Endothelial cell of umbilical vein (primary cell): ENCODE results near the gene FAM3C. TPM values are rescaled to one million over a fixed set of nuclear protein-coding genes. Genes with fewer than 3 reads are reported as not detected.

Source experiments
- BruUV-seq: library from RNA; stranded (reverse); fragments of 400-500 nt; replicated peaks from 2 replicates; lab custom pipeline; 2021; lab: Mats Ljungman, UMichigan
- CTCF ChIA-PET: fragments of 300-600, 350-600 bp; sonication (Branson Sonifier 250); formaldehyde crosslinking; loops from one replicate; lab custom pipeline; 2021; ENCODE audit warnings: antibody characterized with exemption, inconsistent platforms; lab: Charles Lee
- POLR2A ChIA-PET: fragments of 300-600, 350-600 bp; sonication (Branson Sonifier 250); formaldehyde crosslinking; loops from one replicate; lab custom pipeline; 2021; ENCODE audit warnings: antibody characterized with exemption, inconsistent platforms; lab: Charles Lee
- DNase-seq: peaks from one replicate; pipeline ENCODE4 v3.0.0-alpha.2; 2011; ENCODE audit warnings: low read depth, low spot score
- FAIRE-seq: peaks from 2 replicates; lab custom pipeline; 2011; peaks lifted over from hg19 to GRCh38; lab: Jason Lieb, UNC
- H2AFZ ChIP-seq: 2 replicates; pipeline ENCODE4 v1.6.0; 2012; ENCODE audit warnings: low read depth, low read length, control low read depth, inconsistent platforms
- H3K27ac ChIP-seq: 2 replicates; pipeline ENCODE4 v1.5.1; 2011; ENCODE audit warnings: low read depth, mild to moderate bottlenecking, control low read depth, low read length, moderate library complexity; ENCODE audit not compliant: insufficient read depth
- H3K27me3 ChIP-seq, 2 experiments: 2 replicates each; pipeline versions ENCODE4 v1.6.0 to v1.6.1; 2011; ENCODE audit warnings: low read length in 2 of 2, mixed read lengths in 1 of 2; ENCODE audit not compliant: control insufficient read depth in 2 of 2, insufficient read depth in 2 of 2
- H3K36me3 ChIP-seq, 2 experiments: 2 replicates in 1 of 2; 3 replicates in 1 of 2; pipeline ENCODE4 v1.5.1; 2011; ENCODE audit warnings: low read length in 2 of 2, mild to moderate bottlenecking in 1 of 2, moderate library complexity in 1 of 2; ENCODE audit not compliant: control insufficient read depth in 2 of 2, insufficient read depth in 2 of 2; ENCODE audit errors: extremely low read depth in 1 of 2
- H3K4me1 ChIP-seq: 3 replicates; pipeline ENCODE4 v1.5.1; 2011; ENCODE audit warnings: mild to moderate bottlenecking, low read length; ENCODE audit not compliant: control insufficient read depth, insufficient read depth; ENCODE audit errors: extremely low read depth
- H3K4me2 ChIP-seq: 2 replicates; pipeline ENCODE4 v1.6.1; 2011; ENCODE audit warnings: low read length, control low read depth, mixed read lengths; ENCODE audit not compliant: insufficient read depth
- H3K4me3 ChIP-seq, 3 experiments: fragments of 200-600 bp in 1 of 3; sonication (generic), shearing (Covaris generic) in 1 of 3; replicated peaks in 1 of 3; 2 replicates each; pipeline ENCODE4 v1.5.1; 2011 to 2016; ENCODE audit warnings: control low read depth in 3 of 3, low read length in 3 of 3, mild to moderate bottlenecking in 2 of 3, inconsistent platforms in 1 of 3, low read depth in 1 of 3, moderate library complexity in 1 of 3; ENCODE audit not compliant: insufficient read depth in 1 of 3
- H3K79me2 ChIP-seq: 2 replicates; pipeline ENCODE4 v1.6.0; 2012; ENCODE audit warnings: low read length, inconsistent platforms; ENCODE audit not compliant: control insufficient read depth, insufficient read depth
- H3K9ac ChIP-seq: replicated peaks from 2 replicates; pipeline ENCODE3; 2011; ENCODE audit warnings: low read length, control low read depth; ENCODE audit not compliant: insufficient read depth; ENCODE audit errors: extremely low read depth
- H3K9me1 ChIP-seq: replicated peaks from 3 replicates; pipeline ENCODE4 v1.6.0; 2011; ENCODE audit warnings: mild to moderate bottlenecking, low read length; ENCODE audit not compliant: control insufficient read depth, insufficient read depth; ENCODE audit errors: extremely low read depth
- H3K9me3 ChIP-seq: replicated peaks from 2 replicates; pipeline ENCODE4 v1.5.1; 2012; ENCODE audit warnings: low read length, inconsistent platforms; ENCODE audit not compliant: control insufficient read depth, insufficient read depth
- H4K20me1 ChIP-seq: replicated peaks from 2 replicates; pipeline ENCODE3; 2011; ENCODE audit warnings: mild to moderate bottlenecking, low read length; ENCODE audit not compliant: control insufficient read depth, insufficient read depth; ENCODE audit errors: extremely low read depth
- EZH2 ChIP-seq: IDR thresholded peaks from 2 replicates; pipeline ENCODE4 v1.6.1; 2012; ENCODE audit warnings: borderline replicate concordance, low read depth, mild to moderate bottlenecking, moderate library complexity, low read length, inconsistent platforms; ENCODE audit not compliant: severe bottlenecking
- FOS ChIP-seq: IDR thresholded peaks from 2 replicates; pipeline ENCODE4 v1.6.1; 2011; ENCODE audit warnings: mild to moderate bottlenecking, low read length, moderate library complexity, borderline replicate concordance; ENCODE audit not compliant: insufficient read depth
- GATA2 ChIP-seq: IDR thresholded peaks from 2 replicates; pipeline ENCODE4 v1.7.0; 2011; ENCODE audit warnings: low read depth, mild to moderate bottlenecking, moderate library complexity, mixed read lengths, low read length; ENCODE audit not compliant: insufficient read length, insufficient read depth
- JUN ChIP-seq: IDR thresholded peaks from 2 replicates; pipeline ENCODE4 v1.6.1; 2011; ENCODE audit warnings: borderline replicate concordance, low read depth; ENCODE audit not compliant: insufficient read length, insufficient read depth
- MAX ChIP-seq: IDR thresholded peaks from 2 replicates; pipeline ENCODE4 v1.6.1; 2011; ENCODE audit not compliant: insufficient read depth, insufficient read length
- MYC ChIP-seq: IDR thresholded peaks from one replicate; pipeline ENCODE4 v1.6.1; 2011; ENCODE audit warnings: mild to moderate bottlenecking, low read depth, low read length
- POLR2A ChIP-seq: IDR thresholded peaks from 2 replicates; pipeline ENCODE4 v1.6.1; 2012; ENCODE audit warnings: low read depth, mild to moderate bottlenecking, control low read depth, low read length
- POLR2AphosphoS5 ChIP-seq: IDR thresholded peaks from 2 replicates; pipeline ENCODE4 v1.6.1; 2012; ENCODE audit warnings: low read depth, mild to moderate bottlenecking, control low read depth, low read length, moderate library complexity; ENCODE audit not compliant: insufficient read depth
- dilution Hi-C: fragments of 300-500 bp; cut with MboI; formaldehyde crosslinking; loops from one replicate; pipeline ENCODE4 v1.15.0; 2019; ENCODE audit warnings: low sequenced_read_pairs; ENCODE audit not compliant: extremely low pct_ligation_motif_present
- intact Hi-C: fragments of 100-400 bp; cut with micrococcal nuclease; formaldehyde crosslinking; loops from one replicate; pipeline ENCODE4 v1.10.0; 2022
- polyA plus RNA-seq, 4 experiments: library from polyadenylated mRNA; depleted of rRNA in 3 of 4; stranded (reverse) in 3 of 4; unstranded in 1 of 4; fragments of >200 nt; gene quantifications; 2 replicates each; pipeline versions ENCODE4 v1.2.1 to v1.2.3, GENCODE V29; 2011 to 2012; ENCODE audit warnings: missing spikeins in 1 of 4
- total RNA-seq: library from RNA; stranded (reverse); gene quantifications from 2 replicates; pipeline ENCODE4 v1.2.3, GENCODE V29; 2021
- TF ChIP-seq, protein P1 (sequence below), 2 donors: IDR thresholded peaks; 1 replicate in 1 of 2; 2 replicates in 1 of 2; pipeline ENCODE4 v1.5.1; 2011; ENCODE audit warnings: low read length in 2 of 2, mild to moderate bottlenecking in 2 of 2, moderate library complexity in 2 of 2, control low read depth in 1 of 2, inconsistent platforms in 1 of 2, low read depth in 1 of 2; ENCODE audit not compliant: insufficient read depth in 1 of 2; ENCODE audit errors: extremely low read depth in 1 of 2

FAM3C gene
- total and polyA plus RNA-seq, 2 donors (not counting 3 experiments of a cell fraction or from before 2014, with no cell fraction given) = 20.2 to 50.0 TPM

DNA sequence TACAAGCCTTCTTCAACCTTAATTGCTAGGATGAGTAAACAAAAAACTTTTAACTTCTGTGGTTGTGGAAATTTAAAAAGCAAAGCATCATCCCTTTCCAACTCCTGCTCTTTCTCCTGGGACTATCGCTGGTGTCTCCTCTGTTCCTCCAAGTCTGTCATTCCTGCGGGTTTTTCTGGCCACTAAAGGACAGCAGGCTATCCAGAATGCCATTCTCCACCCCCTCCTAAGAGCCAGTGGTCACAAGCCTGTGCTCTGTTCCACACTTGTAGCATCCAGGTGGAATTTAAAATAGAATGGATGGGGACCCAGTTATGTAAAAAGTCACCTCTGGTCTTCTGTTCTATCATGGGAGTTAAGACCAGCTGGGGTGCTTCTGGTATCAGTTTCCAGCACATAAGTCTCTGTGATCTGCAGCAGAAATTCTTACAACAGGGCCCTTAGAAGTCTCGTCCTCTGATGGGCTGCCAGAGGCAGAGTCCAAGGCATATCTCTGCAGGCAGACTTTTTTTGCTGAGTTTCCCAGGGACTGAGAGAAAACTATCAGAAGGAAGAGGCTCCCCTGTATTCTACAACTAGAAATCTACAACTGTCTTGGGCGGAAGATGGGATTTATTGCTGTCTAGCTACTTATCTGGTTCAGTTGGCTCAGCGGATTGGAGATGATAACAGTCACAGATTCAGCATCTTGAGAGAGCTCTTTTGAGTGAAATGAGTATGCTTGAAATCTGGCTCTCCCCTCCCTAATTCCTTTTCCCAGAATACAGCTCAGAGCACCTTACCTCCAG lies 72.4 kb downstream of the FAM3C start:
- no peak for DNase-seq
- no peaks in the 10 kb centered on the region for H3K4me1 ChIP-seq
- no peak overlapping the region for H3K27ac ChIP-seq
- no peaks in the 10 kb centered on the region for H3K9me1 ChIP-seq
- BruUV-seq = no TSS peak
- no peak overlapping the region for H3K4me3 ChIP-seq
- H3K27me3 ChIP-seq = peaks cover 8 to 16% of the 10 kb centered on the region in 2 experiments
- no peak overlapping the region for H3K4me2 ChIP-seq
- no peak overlapping the region for H2AFZ ChIP-seq
- POLR2A ChIA-PET = no interaction called here
- H4K20me1 ChIP-seq = no peaks in the 10 kb centered on the region
- H3K36me3 ChIP-seq = no peaks in the 10 kb centered on the region
- intact Hi-C loops (no loop called here), dilution Hi-C loops (no loop called here)
- CTCF ChIA-PET = interaction anchor here (0.8 to 1.1 kb wide), 3 partner anchors 12 to 671 kb away, joined by 3 read pairs; no protein-coding TSS in a partner anchor
- H3K9me3 ChIP-seq = no peaks in the 10 kb centered on the region
- no peak for TF ChIP-seq POLR2A
- no peak for TF ChIP-seq MYC
- no peak for TF ChIP-seq FOS
- no peak for TF ChIP-seq JUN
- no peak for TF ChIP-seq EZH2
- TF ChIP-seq, protein P1, sequence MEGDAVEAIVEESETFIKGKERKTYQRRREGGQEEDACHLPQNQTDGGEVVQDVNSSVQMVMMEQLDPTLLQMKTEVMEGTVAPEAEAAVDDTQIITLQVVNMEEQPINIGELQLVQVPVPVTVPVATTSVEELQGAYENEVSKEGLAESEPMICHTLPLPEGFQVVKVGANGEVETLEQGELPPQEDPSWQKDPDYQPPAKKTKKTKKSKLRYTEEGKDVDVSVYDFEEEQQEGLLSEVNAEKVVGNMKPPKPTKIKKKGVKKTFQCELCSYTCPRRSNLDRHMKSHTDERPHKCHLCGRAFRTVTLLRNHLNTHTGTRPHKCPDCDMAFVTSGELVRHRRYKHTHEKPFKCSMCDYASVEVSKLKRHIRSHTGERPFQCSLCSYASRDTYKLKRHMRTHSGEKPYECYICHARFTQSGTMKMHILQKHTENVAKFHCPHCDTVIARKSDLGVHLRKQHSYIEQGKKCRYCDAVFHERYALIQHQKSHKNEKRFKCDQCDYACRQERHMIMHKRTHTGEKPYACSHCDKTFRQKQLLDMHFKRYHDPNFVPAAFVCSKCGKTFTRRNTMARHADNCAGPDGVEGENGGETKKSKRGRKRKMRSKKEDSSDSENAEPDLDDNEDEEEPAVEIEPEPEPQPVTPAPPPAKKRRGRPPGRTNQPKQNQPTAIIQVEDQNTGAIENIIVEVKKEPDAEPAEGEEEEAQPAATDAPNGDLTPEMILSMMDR (IDR thresholded peaks at IDR 0.05; ENCODE audit: extremely low read depth in 1 of 2, insufficient read depth in 1 of 2, low read depth in 1 of 2, low read length in 2 of 2) = no peak
- no peak for TF ChIP-seq MAX
- no peak for TF ChIP-seq POLR2AphosphoS5
- TF ChIP-seq GATA2 = no peak
- no peaks in the 10 kb centered on the region for H3K79me2 ChIP-seq
- no peak for FAIRE-seq
- no peak overlapping the region for H3K9ac ChIP-seq
